Hepatocyte (in vitro differentiated cells): ENCODE results near the gene FA2H.

ENCODE experiments used
- EZH2 ChIP-seq: fragments of 200-600 bp; sonication (generic); IDR thresholded peaks from 2 replicates; pipeline ENCODE4 v1.6.1; 2016; ENCODE audit warnings: antibody characterized with exemption, mild to moderate bottlenecking, borderline replicate concordance
- EZH2phosphoT487 ChIP-seq: fragments of 200-600 bp; sonication (generic); IDR thresholded peaks from one replicate; pipeline ENCODE4 v1.6.1; 2018; ENCODE audit warnings: antibody characterized with exemption, mild to moderate bottlenecking, low read depth, moderate library complexity; ENCODE audit not compliant: unreplicated experiment, severe bottlenecking
- TF ChIP-seq, protein P1 (sequence below): fragments of 200-600 bp; sonication (generic); IDR thresholded peaks from 2 replicates; pipeline ENCODE4 v1.5.1; 2016; ENCODE audit warnings: antibody characterized with exemption, mild to moderate bottlenecking; ENCODE audit not compliant: poor library complexity

DNA sequence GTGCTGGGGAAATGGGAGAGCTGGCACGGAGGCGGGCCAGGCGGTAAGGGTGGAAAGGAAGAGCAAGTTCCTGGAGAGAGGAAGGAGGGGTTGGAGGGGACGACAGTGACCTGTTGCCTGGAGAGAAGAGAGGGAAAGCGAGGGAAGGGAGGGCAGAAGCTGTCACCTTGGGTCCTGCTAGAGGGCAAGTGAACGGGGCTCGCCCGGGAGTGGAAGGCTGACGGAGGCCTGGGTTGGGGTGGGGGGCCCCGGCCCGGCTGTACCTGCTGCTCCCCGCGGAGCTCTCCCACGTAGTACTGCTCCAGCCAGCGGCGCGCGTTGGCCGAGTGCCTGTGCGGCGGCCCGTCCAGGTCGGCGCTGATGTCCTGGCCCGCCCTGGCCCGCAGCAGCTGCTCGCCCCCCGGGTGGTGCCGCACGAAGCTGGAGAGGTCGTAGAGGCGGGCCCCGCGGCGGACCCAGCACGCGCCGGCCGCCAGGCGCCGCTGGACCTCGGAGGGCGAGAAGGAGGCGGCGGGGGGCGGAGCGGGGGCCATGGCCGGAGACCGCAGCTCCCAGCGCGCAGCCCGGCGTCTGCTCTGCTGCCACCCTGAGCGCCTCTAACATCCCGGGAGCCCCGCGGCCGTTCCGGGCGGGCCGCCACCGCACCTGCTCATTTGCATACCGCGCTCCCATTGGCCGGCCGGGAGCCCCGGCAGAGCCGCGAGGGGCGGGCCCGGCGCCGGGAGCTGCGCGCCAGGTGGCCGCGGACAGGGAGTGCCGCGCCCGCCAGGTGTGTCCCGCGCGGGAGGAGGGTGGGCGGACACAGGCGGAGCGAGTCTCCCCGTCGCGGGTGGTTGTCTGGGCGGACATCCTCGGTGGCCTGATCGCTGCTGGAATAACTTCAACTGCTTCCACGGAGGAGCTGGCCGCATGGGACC, at the start of gene FA2H:
- TF ChIP-seq, protein P1, sequence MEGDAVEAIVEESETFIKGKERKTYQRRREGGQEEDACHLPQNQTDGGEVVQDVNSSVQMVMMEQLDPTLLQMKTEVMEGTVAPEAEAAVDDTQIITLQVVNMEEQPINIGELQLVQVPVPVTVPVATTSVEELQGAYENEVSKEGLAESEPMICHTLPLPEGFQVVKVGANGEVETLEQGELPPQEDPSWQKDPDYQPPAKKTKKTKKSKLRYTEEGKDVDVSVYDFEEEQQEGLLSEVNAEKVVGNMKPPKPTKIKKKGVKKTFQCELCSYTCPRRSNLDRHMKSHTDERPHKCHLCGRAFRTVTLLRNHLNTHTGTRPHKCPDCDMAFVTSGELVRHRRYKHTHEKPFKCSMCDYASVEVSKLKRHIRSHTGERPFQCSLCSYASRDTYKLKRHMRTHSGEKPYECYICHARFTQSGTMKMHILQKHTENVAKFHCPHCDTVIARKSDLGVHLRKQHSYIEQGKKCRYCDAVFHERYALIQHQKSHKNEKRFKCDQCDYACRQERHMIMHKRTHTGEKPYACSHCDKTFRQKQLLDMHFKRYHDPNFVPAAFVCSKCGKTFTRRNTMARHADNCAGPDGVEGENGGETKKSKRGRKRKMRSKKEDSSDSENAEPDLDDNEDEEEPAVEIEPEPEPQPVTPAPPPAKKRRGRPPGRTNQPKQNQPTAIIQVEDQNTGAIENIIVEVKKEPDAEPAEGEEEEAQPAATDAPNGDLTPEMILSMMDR, result peak; percentile 32
- TF ChIP-seq EZH2 (no peak), EZH2phosphoT487 (no peak)
